Measurements from ENCODE around the gene NPC2.

DNA sequence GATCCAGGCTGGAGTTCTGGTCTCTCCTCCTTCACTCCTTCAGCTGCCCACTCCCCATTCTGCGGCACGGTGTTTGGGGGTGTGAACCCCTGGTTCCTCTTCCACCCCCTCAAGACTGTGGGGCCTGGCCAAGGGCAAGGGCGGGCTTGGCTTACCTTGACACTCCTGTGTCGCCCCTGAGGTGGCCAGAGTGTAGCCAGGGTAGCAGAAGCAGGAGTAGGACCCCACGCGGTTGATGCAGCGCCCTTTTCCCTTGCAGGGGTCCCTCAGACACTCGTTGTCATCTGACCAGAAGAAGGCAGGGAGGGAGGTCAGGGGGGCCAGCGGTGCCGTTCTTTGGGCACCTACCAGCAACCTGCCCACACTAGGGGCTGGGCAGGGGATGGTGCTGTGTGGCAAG is 28.7 kb upstream of the NPC2 start:
- TF ChIP-seq, protein P1, sequence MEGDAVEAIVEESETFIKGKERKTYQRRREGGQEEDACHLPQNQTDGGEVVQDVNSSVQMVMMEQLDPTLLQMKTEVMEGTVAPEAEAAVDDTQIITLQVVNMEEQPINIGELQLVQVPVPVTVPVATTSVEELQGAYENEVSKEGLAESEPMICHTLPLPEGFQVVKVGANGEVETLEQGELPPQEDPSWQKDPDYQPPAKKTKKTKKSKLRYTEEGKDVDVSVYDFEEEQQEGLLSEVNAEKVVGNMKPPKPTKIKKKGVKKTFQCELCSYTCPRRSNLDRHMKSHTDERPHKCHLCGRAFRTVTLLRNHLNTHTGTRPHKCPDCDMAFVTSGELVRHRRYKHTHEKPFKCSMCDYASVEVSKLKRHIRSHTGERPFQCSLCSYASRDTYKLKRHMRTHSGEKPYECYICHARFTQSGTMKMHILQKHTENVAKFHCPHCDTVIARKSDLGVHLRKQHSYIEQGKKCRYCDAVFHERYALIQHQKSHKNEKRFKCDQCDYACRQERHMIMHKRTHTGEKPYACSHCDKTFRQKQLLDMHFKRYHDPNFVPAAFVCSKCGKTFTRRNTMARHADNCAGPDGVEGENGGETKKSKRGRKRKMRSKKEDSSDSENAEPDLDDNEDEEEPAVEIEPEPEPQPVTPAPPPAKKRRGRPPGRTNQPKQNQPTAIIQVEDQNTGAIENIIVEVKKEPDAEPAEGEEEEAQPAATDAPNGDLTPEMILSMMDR (conservative IDR thresholded peaks at IDR 0.05; ENCODE audit: low read depth, low read length): no peak
- no peak for TF ChIP-seq RAD21 (IDR thresholded peaks at IDR 0.05; ENCODE audit: low read length)
- TF ChIP-seq, protein P2, sequence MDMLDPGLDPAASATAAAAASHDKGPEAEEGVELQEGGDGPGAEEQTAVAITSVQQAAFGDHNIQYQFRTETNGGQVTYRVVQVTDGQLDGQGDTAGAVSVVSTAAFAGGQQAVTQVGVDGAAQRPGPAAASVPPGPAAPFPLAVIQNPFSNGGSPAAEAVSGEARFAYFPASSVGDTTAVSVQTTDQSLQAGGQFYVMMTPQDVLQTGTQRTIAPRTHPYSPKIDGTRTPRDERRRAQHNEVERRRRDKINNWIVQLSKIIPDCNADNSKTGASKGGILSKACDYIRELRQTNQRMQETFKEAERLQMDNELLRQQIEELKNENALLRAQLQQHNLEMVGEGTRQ (IDR thresholded peaks at IDR 0.05; ENCODE audit: low read depth, low read length): no peak
- TF ChIP-seq, protein P3, sequence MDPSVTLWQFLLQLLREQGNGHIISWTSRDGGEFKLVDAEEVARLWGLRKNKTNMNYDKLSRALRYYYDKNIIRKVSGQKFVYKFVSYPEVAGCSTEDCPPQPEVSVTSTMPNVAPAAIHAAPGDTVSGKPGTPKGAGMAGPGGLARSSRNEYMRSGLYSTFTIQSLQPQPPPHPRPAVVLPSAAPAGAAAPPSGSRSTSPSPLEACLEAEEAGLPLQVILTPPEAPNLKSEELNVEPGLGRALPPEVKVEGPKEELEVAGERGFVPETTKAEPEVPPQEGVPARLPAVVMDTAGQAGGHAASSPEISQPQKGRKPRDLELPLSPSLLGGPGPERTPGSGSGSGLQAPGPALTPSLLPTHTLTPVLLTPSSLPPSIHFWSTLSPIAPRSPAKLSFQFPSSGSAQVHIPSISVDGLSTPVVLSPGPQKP (IDR thresholded peaks at IDR 0.05; ENCODE audit: borderline replicate concordance, low read depth, low read length): no peak
- TF ChIP-seq POLR2A (IDR thresholded peaks at IDR 0.05; ENCODE audit: low read depth, low read length): no peak
- no peak for TF ChIP-seq MAFK (IDR thresholded peaks at IDR 0.05; ENCODE audit: low read depth, low read length)
- TF ChIP-seq RCOR1 (IDR thresholded peaks at IDR 0.05; ENCODE audit: insufficient replicate concordance, low read length): no peak
- TF ChIP-seq MXI1 (IDR thresholded peaks at IDR 0.05; ENCODE audit: borderline replicate concordance, low read depth, low read length): no peak
- TF ChIP-seq MAZ (IDR thresholded peaks at IDR 0.05; ENCODE audit: borderline replicate concordance, low read depth, low read length): no peak
